ENCODE results near the gene MRGPRF.

MRGPRF gene

DNA sequence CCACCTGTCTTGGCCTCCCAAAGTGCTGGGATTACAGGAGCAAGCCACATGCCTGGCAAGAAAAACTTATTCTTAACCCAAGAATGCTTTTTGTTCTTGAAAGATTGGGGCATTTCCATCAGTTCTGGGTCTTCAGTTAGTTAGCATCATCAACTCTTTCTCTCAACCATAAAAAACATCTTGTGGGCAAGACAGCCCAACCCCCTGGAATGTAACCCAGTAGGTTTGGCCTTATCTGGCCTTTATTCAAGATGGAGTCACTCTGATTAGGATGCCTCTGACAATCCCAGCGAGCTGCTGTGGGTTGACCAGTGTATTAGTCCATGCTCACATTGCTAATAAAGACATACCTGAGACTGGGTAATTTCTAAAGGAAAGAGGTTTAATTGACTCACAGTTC lies 26.5 kb upstream of the MRGPRF start:
- Histone ChIP-seq H3K27ac (no peak overlapping the region), H3K4me2 (no peak overlapping the region), H3K27me3 (ENCODE audit: insufficient read depth, low read depth) (no peaks in the 10 kb centered on the region), H4K20me1 (ENCODE audit: insufficient read depth) (no peaks in the 10 kb centered on the region), H3K79me2 (ENCODE audit: insufficient read depth, low read depth) (no peaks in the 10 kb centered on the region), H3K4me3 (IDR thresholded peaks at IDR 0.05; ENCODE audit: insufficient read depth, low read depth, low read length) (no peak overlapping the region), H2AFZ (ENCODE audit: low read depth) (no peak overlapping the region), H3K9ac (no peak overlapping the region), H3K4me1 (ENCODE audit: low read depth, poor library complexity, severe bottlenecking) (peaks cover 6% of the 10 kb centered on the region), H3K36me3 (ENCODE audit: insufficient read depth) (no peaks in the 10 kb centered on the region)
- TF ChIP-seq, protein P1, sequence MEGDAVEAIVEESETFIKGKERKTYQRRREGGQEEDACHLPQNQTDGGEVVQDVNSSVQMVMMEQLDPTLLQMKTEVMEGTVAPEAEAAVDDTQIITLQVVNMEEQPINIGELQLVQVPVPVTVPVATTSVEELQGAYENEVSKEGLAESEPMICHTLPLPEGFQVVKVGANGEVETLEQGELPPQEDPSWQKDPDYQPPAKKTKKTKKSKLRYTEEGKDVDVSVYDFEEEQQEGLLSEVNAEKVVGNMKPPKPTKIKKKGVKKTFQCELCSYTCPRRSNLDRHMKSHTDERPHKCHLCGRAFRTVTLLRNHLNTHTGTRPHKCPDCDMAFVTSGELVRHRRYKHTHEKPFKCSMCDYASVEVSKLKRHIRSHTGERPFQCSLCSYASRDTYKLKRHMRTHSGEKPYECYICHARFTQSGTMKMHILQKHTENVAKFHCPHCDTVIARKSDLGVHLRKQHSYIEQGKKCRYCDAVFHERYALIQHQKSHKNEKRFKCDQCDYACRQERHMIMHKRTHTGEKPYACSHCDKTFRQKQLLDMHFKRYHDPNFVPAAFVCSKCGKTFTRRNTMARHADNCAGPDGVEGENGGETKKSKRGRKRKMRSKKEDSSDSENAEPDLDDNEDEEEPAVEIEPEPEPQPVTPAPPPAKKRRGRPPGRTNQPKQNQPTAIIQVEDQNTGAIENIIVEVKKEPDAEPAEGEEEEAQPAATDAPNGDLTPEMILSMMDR (conservative IDR thresholded peaks at IDR 0.05; ENCODE audit: low read depth, low read length) = no peak

DNA sequence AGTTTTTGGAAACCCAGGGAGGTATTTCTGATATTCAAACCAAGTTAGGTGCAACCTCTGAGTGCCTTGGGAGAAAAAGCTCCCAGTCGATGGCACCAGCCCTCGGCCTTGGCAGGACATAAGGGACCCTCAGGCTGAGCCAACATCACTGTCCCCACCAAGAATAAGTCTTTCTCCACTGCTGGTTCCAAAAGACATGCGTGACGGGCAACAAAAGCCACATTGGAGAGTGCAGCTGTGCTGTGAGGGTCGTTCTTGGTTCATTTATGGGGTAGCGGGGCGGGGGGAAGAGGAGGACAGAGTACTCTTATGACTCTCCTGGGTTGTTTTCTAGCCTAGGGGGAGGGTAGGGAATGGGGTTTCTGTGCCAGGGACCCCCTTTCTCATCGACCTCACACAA lies 24.5 kb upstream of the MRGPRF start:
- Histone ChIP-seq H3K79me2 (ENCODE audit: insufficient read depth, low read depth) (no peaks in the 10 kb centered on the region), H3K9ac (no peak overlapping the region), H3K4me3 (IDR thresholded peaks at IDR 0.05; ENCODE audit: insufficient read depth, low read depth, low read length) (no peak overlapping the region), H3K27me3 (ENCODE audit: insufficient read depth, low read depth) (no peaks in the 10 kb centered on the region), H3K36me3 (ENCODE audit: insufficient read depth) (no peaks in the 10 kb centered on the region), H4K20me1 (ENCODE audit: insufficient read depth) (no peaks in the 10 kb centered on the region), H2AFZ (ENCODE audit: low read depth) (no peak overlapping the region), H3K27ac (no peak overlapping the region), H3K4me1 (ENCODE audit: low read depth, poor library complexity, severe bottlenecking) (no peaks in the 10 kb centered on the region), H3K4me2 (no peak overlapping the region)
- TF ChIP-seq, protein P1 (conservative IDR thresholded peaks at IDR 0.05; ENCODE audit: low read depth, low read length) = no peak

DNA sequence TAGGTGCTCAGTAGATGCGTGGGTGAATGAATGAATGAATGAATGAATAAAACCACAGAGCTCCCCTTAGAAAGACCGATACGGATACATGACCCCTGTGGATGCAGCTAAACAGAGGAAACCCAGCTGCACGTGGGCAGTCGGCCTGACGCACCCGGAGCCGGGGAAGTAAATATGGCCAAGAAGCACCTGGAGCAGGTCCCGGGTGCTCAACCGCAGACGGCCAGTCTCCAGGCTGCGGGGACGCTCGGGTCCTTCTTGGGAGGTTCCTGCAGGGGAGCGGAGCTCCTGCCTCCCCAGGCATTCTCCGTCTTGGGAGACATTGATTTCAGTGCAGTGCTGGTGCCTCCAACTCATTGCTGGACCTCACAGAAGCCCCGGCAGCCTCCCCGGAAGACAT lies 24.0 kb upstream of the MRGPRF start:
- H3K27me3 ChIP-seq (ENCODE audit: insufficient read depth, low read depth) = no peaks in the 10 kb centered on the region
- H4K20me1 ChIP-seq (ENCODE audit: insufficient read depth) = no peaks in the 10 kb centered on the region
- no peaks in the 10 kb centered on the region for H3K79me2 ChIP-seq (ENCODE audit: insufficient read depth, low read depth)
- TF ChIP-seq, protein P1 (conservative IDR thresholded peaks at IDR 0.05; ENCODE audit: low read depth, low read length) = no peak
- H3K4me1 ChIP-seq (ENCODE audit: low read depth, poor library complexity, severe bottlenecking) = no peaks in the 10 kb centered on the region
- no peak overlapping the region for H3K4me3 ChIP-seq (IDR thresholded peaks at IDR 0.05; ENCODE audit: insufficient read depth, low read depth, low read length)
- no peak overlapping the region for H3K4me2 ChIP-seq
- no peak overlapping the region for H3K9ac ChIP-seq
- no peaks in the 10 kb centered on the region for H3K36me3 ChIP-seq (ENCODE audit: insufficient read depth)
- H3K27ac ChIP-seq = no peak overlapping the region
- no peak overlapping the region for H2AFZ ChIP-seq (ENCODE audit: low read depth)

DNA sequence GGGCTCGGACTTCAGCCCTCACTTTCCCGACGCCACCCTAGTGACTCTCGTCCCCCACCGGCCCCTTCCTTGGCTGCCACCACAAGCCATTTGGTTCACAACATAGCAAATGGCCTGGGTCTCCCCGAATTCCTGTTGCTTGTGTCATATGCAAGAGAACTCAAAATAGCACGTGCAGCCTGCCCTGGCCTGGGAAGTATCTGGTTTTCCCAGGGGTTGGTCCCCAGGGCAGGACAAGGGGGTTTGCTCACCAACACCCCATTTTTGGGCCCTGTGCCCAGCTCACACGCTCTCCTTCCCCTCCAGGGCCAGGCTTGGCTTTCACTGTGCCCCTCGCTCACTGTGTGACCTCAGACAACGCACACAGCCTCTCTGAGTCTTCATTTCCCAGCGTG lies 22.9 kb upstream of the MRGPRF start:
- Histone ChIP-seq H4K20me1 (ENCODE audit: insufficient read depth) (no peaks in the 10 kb centered on the region), H3K4me3 (IDR thresholded peaks at IDR 0.05; ENCODE audit: insufficient read depth, low read depth, low read length) (no peak overlapping the region), H3K4me2 (no peak overlapping the region), H3K4me1 (ENCODE audit: low read depth, poor library complexity, severe bottlenecking) (no peaks in the 10 kb centered on the region), H3K27ac (no peak overlapping the region), H3K36me3 (ENCODE audit: insufficient read depth) (no peaks in the 10 kb centered on the region), H3K27me3 (ENCODE audit: insufficient read depth, low read depth) (no peaks in the 10 kb centered on the region; the same call in 1 of the 2 replicates), H3K79me2 (ENCODE audit: insufficient read depth, low read depth) (no peaks in the 10 kb centered on the region), H3K9ac (no peak overlapping the region), H2AFZ (ENCODE audit: low read depth) (no peak overlapping the region)
- TF ChIP-seq, protein P1 (conservative IDR thresholded peaks at IDR 0.05; ENCODE audit: low read depth, low read length) = no peak
